Measurements from ENCODE around the gene FRY.

DNA sequence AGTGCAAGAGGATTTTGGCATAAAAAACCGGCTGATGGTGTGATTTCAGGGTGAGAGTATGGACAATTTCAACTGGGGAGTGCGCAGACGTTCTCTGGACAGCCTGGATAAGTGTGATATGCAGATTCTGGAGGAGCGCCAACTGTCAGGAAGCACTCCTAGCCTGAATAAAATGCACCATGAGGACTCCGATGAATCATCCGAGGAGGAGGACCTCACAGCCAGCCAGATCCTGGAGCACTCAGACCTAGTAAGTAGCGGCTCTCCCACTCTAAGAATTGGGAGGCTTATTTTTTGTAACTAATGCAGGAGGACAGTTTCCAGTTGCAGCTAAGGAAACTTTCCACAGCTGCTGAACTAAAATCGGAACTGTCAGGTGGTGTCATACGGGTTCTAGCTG lies 230.0 kb downstream of the FRY start:
- TF ChIP-seq POLR2A (IDR thresholded peaks at IDR 0.05): peak in 1 of 2 donors; percentile 68
- TF ChIP-seq, protein P1, sequence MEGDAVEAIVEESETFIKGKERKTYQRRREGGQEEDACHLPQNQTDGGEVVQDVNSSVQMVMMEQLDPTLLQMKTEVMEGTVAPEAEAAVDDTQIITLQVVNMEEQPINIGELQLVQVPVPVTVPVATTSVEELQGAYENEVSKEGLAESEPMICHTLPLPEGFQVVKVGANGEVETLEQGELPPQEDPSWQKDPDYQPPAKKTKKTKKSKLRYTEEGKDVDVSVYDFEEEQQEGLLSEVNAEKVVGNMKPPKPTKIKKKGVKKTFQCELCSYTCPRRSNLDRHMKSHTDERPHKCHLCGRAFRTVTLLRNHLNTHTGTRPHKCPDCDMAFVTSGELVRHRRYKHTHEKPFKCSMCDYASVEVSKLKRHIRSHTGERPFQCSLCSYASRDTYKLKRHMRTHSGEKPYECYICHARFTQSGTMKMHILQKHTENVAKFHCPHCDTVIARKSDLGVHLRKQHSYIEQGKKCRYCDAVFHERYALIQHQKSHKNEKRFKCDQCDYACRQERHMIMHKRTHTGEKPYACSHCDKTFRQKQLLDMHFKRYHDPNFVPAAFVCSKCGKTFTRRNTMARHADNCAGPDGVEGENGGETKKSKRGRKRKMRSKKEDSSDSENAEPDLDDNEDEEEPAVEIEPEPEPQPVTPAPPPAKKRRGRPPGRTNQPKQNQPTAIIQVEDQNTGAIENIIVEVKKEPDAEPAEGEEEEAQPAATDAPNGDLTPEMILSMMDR (IDR thresholded peaks at IDR 0.05): no peak

Measured in uterus (tissue), 2 donors.